AG04450 (cell line): Measurements from ENCODE around the gene MEP1A. TPM values are rescaled to one million over a fixed set of nuclear protein-coding genes. Genes with fewer than 3 reads are reported as not detected.
"Not testable (repeated sequence)": the region's sequence is repeated elsewhere in the genome, so short reads cannot be mapped to it uniquely, and the experiment has no call there.

Experiments
- CTCF ChIA-PET: fragments of 300-600, 350-600 bp; formaldehyde crosslinking; extraction: SDS; loops from one replicate; lab custom pipeline; 2022; ENCODE audit warnings: antibody characterized with exemption, inconsistent platforms; lab: Charles Lee
- POLR2A ChIA-PET: fragments of 350-600 bp; formaldehyde crosslinking; extraction: SDS; loops from one replicate; lab custom pipeline; 2021; ENCODE audit warnings: antibody characterized with exemption, inconsistent platforms; lab: Yijun Ruan, JAX
- DNase-seq: peaks from one replicate; pipeline ENCODE4 v3.0.0-alpha.2; 2011; ENCODE audit warnings: low read depth, low spot score
- H3K27ac ChIP-seq: one replicate; pipeline ENCODE4 v1.5.1; 2012; ENCODE audit warnings: low read depth, low read length, control low read depth
- H3K27me3 ChIP-seq: one replicate; pipeline ENCODE4 v1.6.0; 2012; ENCODE audit warnings: low read length; ENCODE audit not compliant: control insufficient read depth, insufficient read depth
- H3K4me3 ChIP-seq: 2 replicates; pipeline ENCODE4 v1.5.1; 2011; ENCODE audit warnings: mild to moderate bottlenecking, low read depth, low read length, control low read depth
- H3K9me3 ChIP-seq: 2 replicates; pipeline ENCODE4 v1.5.1; 2012; ENCODE audit warnings: low read length; ENCODE audit not compliant: control insufficient read depth, insufficient read depth
- polyA plus RNA-seq: library from polyadenylated mRNA; depleted of rRNA; stranded (reverse); fragments of >200 nt; gene quantifications from 2 replicates; pipeline ENCODE4 v1.2.3, GENCODE V29; 2011
- TF ChIP-seq, protein P1 (sequence below): IDR thresholded peaks from 2 replicates; pipeline ENCODE4 v1.5.1; 2011; ENCODE audit warnings: low read depth, low read length, control low read depth, inconsistent platforms

The MEP1A gene
- polyA plus RNA-seq, 1 experiment: not detected

DNA sequence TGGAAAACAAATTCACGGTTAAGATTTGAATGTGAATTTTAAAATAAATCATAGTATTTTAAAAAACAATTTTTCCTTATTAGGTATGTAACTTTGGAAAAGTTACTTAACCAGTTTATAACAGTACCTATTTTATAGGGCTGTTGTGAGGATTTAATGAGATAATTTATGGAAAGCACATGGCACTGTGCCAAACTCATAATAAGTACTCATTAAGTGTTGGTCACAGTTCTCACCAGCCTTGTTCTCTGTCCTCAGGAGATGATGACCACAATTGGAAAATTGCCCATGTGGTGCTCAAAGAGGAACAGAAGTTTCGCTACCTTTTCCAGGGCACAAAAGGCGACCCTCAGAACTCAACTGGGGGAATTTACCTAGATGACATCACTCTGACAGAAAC is 39.6 kb downstream of the MEP1A start:
- no peak overlapping the region for H3K4me3 ChIP-seq
- POLR2A ChIA-PET: no interaction called here
- H3K27ac ChIP-seq: no peak overlapping the region
- no peaks in the 10 kb centered on the region for H3K27me3 ChIP-seq
- TF ChIP-seq, protein P1, sequence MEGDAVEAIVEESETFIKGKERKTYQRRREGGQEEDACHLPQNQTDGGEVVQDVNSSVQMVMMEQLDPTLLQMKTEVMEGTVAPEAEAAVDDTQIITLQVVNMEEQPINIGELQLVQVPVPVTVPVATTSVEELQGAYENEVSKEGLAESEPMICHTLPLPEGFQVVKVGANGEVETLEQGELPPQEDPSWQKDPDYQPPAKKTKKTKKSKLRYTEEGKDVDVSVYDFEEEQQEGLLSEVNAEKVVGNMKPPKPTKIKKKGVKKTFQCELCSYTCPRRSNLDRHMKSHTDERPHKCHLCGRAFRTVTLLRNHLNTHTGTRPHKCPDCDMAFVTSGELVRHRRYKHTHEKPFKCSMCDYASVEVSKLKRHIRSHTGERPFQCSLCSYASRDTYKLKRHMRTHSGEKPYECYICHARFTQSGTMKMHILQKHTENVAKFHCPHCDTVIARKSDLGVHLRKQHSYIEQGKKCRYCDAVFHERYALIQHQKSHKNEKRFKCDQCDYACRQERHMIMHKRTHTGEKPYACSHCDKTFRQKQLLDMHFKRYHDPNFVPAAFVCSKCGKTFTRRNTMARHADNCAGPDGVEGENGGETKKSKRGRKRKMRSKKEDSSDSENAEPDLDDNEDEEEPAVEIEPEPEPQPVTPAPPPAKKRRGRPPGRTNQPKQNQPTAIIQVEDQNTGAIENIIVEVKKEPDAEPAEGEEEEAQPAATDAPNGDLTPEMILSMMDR: no peak
- CTCF ChIA-PET: no interaction called here
- no peaks in the 10 kb centered on the region for H3K9me3 ChIP-seq
- no peak for DNase-seq

DNA sequence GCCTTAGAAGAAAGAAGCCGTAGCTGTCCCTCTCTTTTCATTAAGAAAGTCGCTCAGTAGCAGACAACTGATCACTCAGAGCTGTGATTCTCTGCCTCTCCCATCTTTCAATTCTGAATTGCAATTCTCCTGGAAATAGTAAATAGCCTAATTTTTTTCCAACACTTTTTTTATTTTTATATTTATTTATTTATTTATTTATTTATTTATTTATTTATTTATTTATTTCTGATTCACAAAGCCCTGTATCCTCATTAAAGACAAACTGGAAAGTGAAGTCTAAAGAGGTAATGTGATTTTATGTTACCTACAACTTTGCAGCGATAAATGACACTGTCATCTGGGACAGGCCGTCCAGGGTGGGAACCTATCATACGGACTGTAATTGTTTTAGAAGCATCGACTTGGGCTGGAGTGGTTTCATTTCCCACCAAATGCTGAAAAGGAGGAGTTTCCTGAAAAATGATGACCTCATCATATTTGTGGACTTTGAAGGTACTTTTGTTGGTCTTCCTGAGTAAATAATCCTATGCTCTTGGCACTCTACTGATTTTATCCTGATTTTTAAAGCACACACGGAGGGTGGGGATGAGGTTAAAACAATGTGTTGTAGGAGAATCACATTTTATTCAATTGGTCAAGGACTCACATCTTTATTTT is 41.2 kb downstream of the MEP1A start:
- H3K9me3 ChIP-seq, CTCF ChIA-PET, H3K27ac ChIP-seq, POLR2A ChIA-PET, H3K27me3 ChIP-seq, DNase-seq, H3K4me3 ChIP-seq: not testable (repeated sequence)

DNA sequence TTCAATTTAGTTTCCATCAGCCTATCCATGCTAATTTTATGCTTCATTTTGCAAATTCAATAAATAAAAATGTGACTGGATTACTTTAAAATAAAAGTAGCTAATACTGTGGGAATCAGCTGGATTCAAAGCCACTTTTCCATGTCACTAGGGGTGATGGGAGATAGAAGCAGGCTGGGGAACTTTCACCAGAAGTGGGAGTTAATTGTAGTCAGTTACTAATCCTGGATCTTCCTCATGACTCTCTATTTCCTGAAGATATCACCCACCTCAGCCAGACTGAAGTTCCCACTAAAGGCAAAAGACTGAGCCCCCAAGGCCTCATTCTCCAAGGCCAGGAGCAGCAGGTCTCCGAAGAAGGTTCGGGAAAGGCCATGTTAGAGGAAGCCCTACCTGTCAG is 41.8 kb downstream of the MEP1A start:
- H3K9me3 ChIP-seq, H3K27ac ChIP-seq, H3K27me3 ChIP-seq, CTCF ChIA-PET, POLR2A ChIA-PET, H3K4me3 ChIP-seq, DNase-seq: not testable (repeated sequence)

DNA sequence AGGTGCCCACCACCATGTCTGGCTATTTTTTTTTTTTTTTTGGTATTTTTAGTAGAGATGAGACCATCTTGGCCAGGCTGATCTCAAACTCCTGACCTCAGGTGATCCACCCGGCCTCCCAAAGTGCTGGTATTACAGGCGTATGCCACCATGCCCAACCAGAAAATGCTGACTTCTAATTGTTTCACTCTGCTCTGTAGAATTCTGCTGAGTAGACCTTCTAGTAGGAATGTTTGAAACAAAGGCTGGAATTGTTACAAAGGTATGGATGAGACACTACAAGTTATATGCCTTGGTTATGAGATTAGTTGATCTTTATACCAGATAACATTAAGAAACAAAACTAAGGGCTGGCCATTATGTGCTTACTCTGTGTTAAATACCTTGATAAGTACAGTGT is 44.8 kb downstream of the MEP1A start:
- POLR2A ChIA-PET: no interaction called here
- TF ChIP-seq, protein P1: no peak
- CTCF ChIA-PET: interaction anchor here (2.2 kb wide), 1 partner anchor 11 kb away, joined by 10 read pairs; no protein-coding TSS in a partner anchor
- DNase-seq: no peak
- Histone ChIP-seq H3K9me3 (no peaks in the 10 kb centered on the region), H3K27ac (no peak overlapping the region), H3K27me3 (no peaks in the 10 kb centered on the region), H3K4me3 (no peak overlapping the region)

DNA sequence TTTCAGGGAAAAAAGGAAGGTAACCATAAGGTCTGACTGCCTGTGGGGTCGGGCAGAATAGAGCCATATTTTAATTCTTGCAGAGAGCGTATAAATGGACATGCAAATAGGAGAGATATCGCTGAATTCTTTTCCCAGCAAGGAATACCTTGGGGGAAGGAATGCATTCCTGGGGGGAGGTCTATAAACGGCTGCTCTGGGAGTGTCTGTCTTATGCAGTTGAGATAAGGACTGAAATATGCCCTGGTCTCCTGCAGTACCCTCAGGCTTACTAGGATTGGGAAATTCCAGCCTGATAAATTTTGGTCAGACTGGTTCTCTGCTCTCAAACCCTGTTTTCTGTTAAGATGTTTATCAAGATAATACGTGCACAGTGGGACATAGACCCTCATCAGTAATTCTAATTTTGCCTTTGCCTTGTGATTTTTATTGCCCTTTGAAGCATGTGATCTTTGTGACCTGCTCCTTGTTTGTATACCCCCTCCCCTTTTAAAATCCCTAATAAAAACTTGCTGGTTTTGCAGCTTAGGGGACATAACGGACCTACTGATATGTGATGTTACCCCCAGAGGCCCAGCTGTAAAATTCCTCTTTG is 49.2 kb downstream of the MEP1A start:
- DNase-seq, POLR2A ChIA-PET, H3K27me3 ChIP-seq, H3K4me3 ChIP-seq, CTCF ChIA-PET, H3K9me3 ChIP-seq, H3K27ac ChIP-seq: not testable (repeated sequence)

DNA sequence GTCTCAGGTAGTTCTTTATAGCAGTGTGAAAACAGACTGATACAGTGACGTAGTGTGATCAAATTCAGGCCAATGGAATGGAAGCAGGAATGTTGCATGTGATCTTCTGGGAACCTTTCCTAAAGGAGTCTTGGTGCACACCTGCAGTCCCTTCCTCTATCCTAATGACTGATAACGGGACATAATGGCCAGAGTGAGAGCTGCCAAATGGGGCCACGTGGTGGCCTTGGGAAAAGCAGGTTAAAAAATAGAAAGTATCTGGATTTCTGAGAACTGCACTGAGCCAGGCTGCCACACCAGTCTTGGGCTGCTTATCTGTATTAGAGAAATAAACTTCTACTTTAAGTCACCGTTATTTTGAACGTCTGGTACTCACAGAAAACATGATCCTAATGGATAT is 51.9 kb downstream of the MEP1A start:
- no peaks in the 10 kb centered on the region for H3K9me3 ChIP-seq
- no peak overlapping the region for H3K4me3 ChIP-seq
- peaks cover 3% of the 10 kb centered on the region for H3K27me3 ChIP-seq
- TF ChIP-seq, protein P1: no peak
- ChIA-PET CTCF (no interaction called here), POLR2A (no interaction called here)
- H3K27ac ChIP-seq: no peak overlapping the region
- no peak for DNase-seq
